Fibroblast of lung (primary cell): ENCODE results near the gene CDC6.

Experiments
- EZH2 ChIP-seq: IDR thresholded peaks from 2 replicates; pipeline ENCODE4 v1.5.1; 2012; ENCODE audit warnings: low read length, control low read depth, mild to moderate bottlenecking; ENCODE audit errors: missing control alignments
- TF ChIP-seq, protein P1 (sequence below), 2 donors: IDR thresholded peaks in 1 of 2; conservative IDR thresholded peaks in 1 of 2; 1 replicate in 1 of 2; 2 replicates in 1 of 2; pipeline ENCODE4 v1.5.1; 2011 to 2012; ENCODE audit warnings: low read length in 2 of 2, control low read depth in 1 of 2, inconsistent platforms in 1 of 2, low read depth in 1 of 2, mild to moderate bottlenecking in 1 of 2

- TF ChIP-seq, protein P1, sequence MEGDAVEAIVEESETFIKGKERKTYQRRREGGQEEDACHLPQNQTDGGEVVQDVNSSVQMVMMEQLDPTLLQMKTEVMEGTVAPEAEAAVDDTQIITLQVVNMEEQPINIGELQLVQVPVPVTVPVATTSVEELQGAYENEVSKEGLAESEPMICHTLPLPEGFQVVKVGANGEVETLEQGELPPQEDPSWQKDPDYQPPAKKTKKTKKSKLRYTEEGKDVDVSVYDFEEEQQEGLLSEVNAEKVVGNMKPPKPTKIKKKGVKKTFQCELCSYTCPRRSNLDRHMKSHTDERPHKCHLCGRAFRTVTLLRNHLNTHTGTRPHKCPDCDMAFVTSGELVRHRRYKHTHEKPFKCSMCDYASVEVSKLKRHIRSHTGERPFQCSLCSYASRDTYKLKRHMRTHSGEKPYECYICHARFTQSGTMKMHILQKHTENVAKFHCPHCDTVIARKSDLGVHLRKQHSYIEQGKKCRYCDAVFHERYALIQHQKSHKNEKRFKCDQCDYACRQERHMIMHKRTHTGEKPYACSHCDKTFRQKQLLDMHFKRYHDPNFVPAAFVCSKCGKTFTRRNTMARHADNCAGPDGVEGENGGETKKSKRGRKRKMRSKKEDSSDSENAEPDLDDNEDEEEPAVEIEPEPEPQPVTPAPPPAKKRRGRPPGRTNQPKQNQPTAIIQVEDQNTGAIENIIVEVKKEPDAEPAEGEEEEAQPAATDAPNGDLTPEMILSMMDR (conservative IDR thresholded peaks at IDR 0.05 in 1 of 2, IDR thresholded peaks at IDR 0.05 in 1 of 2; ENCODE audit: low read depth in 1 of 2, low read length in 2 of 2) = no peak
- no peak for TF ChIP-seq EZH2
Measured at GRCh38 chr17:40248507-40248906, 39.2 kb upstream of the CDC6 start.
